SK-N-SH (cell line): ENCODE results near the gene MBOAT2. TPM values are rescaled to one million over a fixed set of nuclear protein-coding genes. Genes with fewer than 3 reads are reported as not detected.

Experiments
- CTCF ChIA-PET: fragments of 300-600, 350-600 bp; formaldehyde crosslinking; extraction: SDS; loops from one replicate; lab custom pipeline; 2021; lab: Yijun Ruan, JAX
- POLR2A ChIA-PET: fragments of 350-600 bp; sonication (Branson Sonifier 250); formaldehyde crosslinking; extraction: SDS; loops from one replicate; lab custom pipeline; 2020; ENCODE audit warnings: antibody characterized with exemption, inconsistent platforms; lab: Yijun Ruan, JAX
- DNase-seq: peaks from one replicate; pipeline ENCODE4 v3.0.0; 2012
- H2AFZ ChIP-seq: fragments of 200-600 bp; sonication (generic); 2 replicates; pipeline ENCODE4 v1.8.1; 2016; ENCODE audit warnings: antibody characterized with exemption, mild to moderate bottlenecking, low read depth
- H3F3A ChIP-seq: fragments of 200-600 bp; sonication (generic); replicated peaks from 2 replicates; pipeline ENCODE3; 2016; ENCODE audit warnings: antibody characterized with exemption, mild to moderate bottlenecking; ENCODE audit not compliant: insufficient read depth
- H3K27ac ChIP-seq, 2 experiments: fragments of 200-500 bp in 1 of 2; fragments of 200-600 bp in 1 of 2; sonication (Bioruptor generic) in 1 of 2; sonication (generic), shearing (Covaris generic) in 1 of 2; 2 replicates each; pipeline versions ENCODE4 v1.5.1 to v1.6.1; 2014 to 2016; ENCODE audit warnings: low read depth in 2 of 2, inconsistent platforms in 1 of 2, low read length in 1 of 2, mild to moderate bottlenecking in 1 of 2, mixed read lengths in 1 of 2
- H3K27me3 ChIP-seq: fragments of 200-600 bp; sonication (generic), shearing (Covaris generic); 2 replicates; pipeline ENCODE4 v1.6.1; 2016; ENCODE audit warnings: mixed run types; ENCODE audit not compliant: insufficient read depth
- H3K36me3 ChIP-seq, 2 experiments: fragments of 200-500 bp in 1 of 2; fragments of 200-600 bp in 1 of 2; sonication (Bioruptor generic) in 1 of 2; sonication (generic) in 1 of 2; replicated peaks in 1 of 2; 2 replicates each; pipeline versions ENCODE3 to v1.5.1; 2014 to 2016; ENCODE audit warnings: low read length in 1 of 2, mild to moderate bottlenecking in 1 of 2; ENCODE audit not compliant: insufficient read depth in 2 of 2, control insufficient read depth in 1 of 2
- H3K4me1 ChIP-seq, 2 experiments: fragments of 200-500 bp in 1 of 2; fragments of 200-600 bp in 1 of 2; sonication (Bioruptor generic) in 1 of 2; sonication (generic), shearing (Covaris generic) in 1 of 2; 2 replicates each; pipeline versions ENCODE4 v1.5.1 to v1.6.1; 2014 to 2016; ENCODE audit warnings: low read depth in 1 of 2, low read length in 1 of 2, mixed run types in 1 of 2; ENCODE audit not compliant: insufficient read depth in 2 of 2, control insufficient read depth in 1 of 2
- H3K4me2 ChIP-seq: fragments of 200-600 bp; sonication (generic), shearing (Covaris generic); 2 replicates; pipeline ENCODE4 v1.6.1; 2017; ENCODE audit warnings: mixed run types
- H3K4me3 ChIP-seq, 2 experiments: fragments of 200-500 bp in 1 of 2; fragments of 200-600 bp in 1 of 2; sonication (Bioruptor generic) in 1 of 2; sonication (generic), shearing (Covaris generic) in 1 of 2; 2 replicates each; pipeline versions ENCODE4 v1.5.1 to v1.8.1; 2014 to 2016; ENCODE audit warnings: low read depth in 2 of 2, inconsistent platforms in 1 of 2, low read length in 1 of 2, mild to moderate bottlenecking in 1 of 2, mixed read lengths in 1 of 2, moderate library complexity in 1 of 2
- H3K79me2 ChIP-seq: fragments of 200-600 bp; sonication (generic); 2 replicates; pipeline ENCODE4 v1.8.1; 2017; ENCODE audit warnings: mild to moderate bottlenecking; ENCODE audit not compliant: insufficient read depth
- H3K9ac ChIP-seq: fragments of 200-600 bp; sonication (generic); 2 replicates; pipeline ENCODE4 v1.6.1; 2017; ENCODE audit warnings: mixed run types
- H3K9me2 ChIP-seq: fragments of 200-600 bp; sonication (generic); 2 replicates; pipeline ENCODE4 v1.6.1; 2017; ENCODE audit warnings: mixed run types
- H3K9me3 ChIP-seq: fragments of 200-600 bp; sonication (generic); 2 replicates; pipeline ENCODE4 v1.6.1; 2017; ENCODE audit warnings: mixed run types, mild to moderate bottlenecking, moderate library complexity
- H4K20me1 ChIP-seq: fragments of 200-600 bp; sonication (generic); 2 replicates; pipeline ENCODE4 v1.6.1; 2017; ENCODE audit warnings: mild to moderate bottlenecking, mixed run types; ENCODE audit not compliant: insufficient read depth
- CHD2 ChIP-seq: fragments of 150-350 bp; IDR thresholded peaks from 2 replicates; pipeline ENCODE4 v1.6.1; 2018; ENCODE audit warnings: low read length; ENCODE audit not compliant: partially characterized antibody
- FOSL2 ChIP-seq: IDR thresholded peaks from 2 replicates; pipeline ENCODE4 v1.4.0; 2012; ENCODE audit warnings: low read depth, mild to moderate bottlenecking, moderate library complexity, borderline replicate concordance
- FOXJ3 ChIP-seq: sonication (generic); formaldehyde crosslinking; IDR thresholded peaks from 2 replicates; pipeline ENCODE4 v1.5.1; 2020; ENCODE audit warnings: mild to moderate bottlenecking, missing genetic modification reagents
- FOXM1 ChIP-seq: IDR thresholded peaks from 2 replicates; pipeline ENCODE4 v1.4.0; 2012; ENCODE audit warnings: low read depth, mild to moderate bottlenecking
- GABPA ChIP-seq: IDR thresholded peaks from 2 replicates; pipeline ENCODE4 v1.4.0; 2012; ENCODE audit warnings: low read depth, mild to moderate bottlenecking
- MAX ChIP-seq: IDR thresholded peaks from 2 replicates; pipeline ENCODE4 v1.4.0; 2012; ENCODE audit warnings: low read depth
- MEF2A ChIP-seq: IDR thresholded peaks from 2 replicates; pipeline ENCODE4 v1.4.0; 2012; ENCODE audit warnings: low read depth, borderline replicate concordance
- MXI1 ChIP-seq: IDR thresholded peaks from 2 replicates; pipeline ENCODE4 v1.6.1; 2012; ENCODE audit warnings: mild to moderate bottlenecking, low read depth, low read length, improper control_type of control experiment
- NRF1 ChIP-seq: IDR thresholded peaks from 2 replicates; pipeline ENCODE4 v1.6.1; 2012; ENCODE audit warnings: low read depth, mild to moderate bottlenecking, low read length
- PBX3 ChIP-seq: IDR thresholded peaks from 2 replicates; pipeline ENCODE4; 2012
- POLR2AphosphoS5 ChIP-seq: IDR thresholded peaks from 2 replicates; pipeline ENCODE4 v1.6.1; 2012; ENCODE audit warnings: low read depth, low read length
- RFX5 ChIP-seq: IDR thresholded peaks from 2 replicates; pipeline ENCODE4 v1.6.1; 2012; ENCODE audit warnings: mild to moderate bottlenecking, improper control_type of control experiment, low read length
- TEAD4 ChIP-seq: IDR thresholded peaks from 2 replicates; pipeline ENCODE4 v1.4.0; 2012; ENCODE audit warnings: mild to moderate bottlenecking, borderline replicate concordance; ENCODE audit not compliant: insufficient read depth
- YY1 ChIP-seq: IDR thresholded peaks from 2 replicates; pipeline ENCODE4 v1.4.0; 2012; ENCODE audit warnings: low read depth, mild to moderate bottlenecking
- ZBTB33 ChIP-seq: IDR thresholded peaks from 2 replicates; pipeline ENCODE4 v1.4.0; 2012; ENCODE audit warnings: low read depth, borderline replicate concordance
- WGBS: methylation state at CpG from one replicate; pipeline ENCODE4 v1.1.6; 2017; ENCODE audit warnings: low lambda C conversion rate; 5-methylcytosine and 5-hydroxymethylcytosine counted together
- polyA plus RNA-seq, 3 experiments: library from polyadenylated mRNA; depleted of rRNA; stranded (reverse); fragments of >200 nt; gene quantifications; 2 replicates each; pipeline ENCODE4 v1.2.3, GENCODE V29; 2012
- TF ChIP-seq, protein P1 (sequence below): fragments of 150-350 bp; IDR thresholded peaks from 2 replicates; pipeline ENCODE4 v1.6.1; 2017; ENCODE audit warnings: antibody characterized with exemption, low read length, low read depth, borderline replicate concordance

MBOAT2 gene
- polyA plus RNA-seq, 1 of the 3 experiments (the other 2 are of a cell fraction) = 33.9 TPM

DNA sequence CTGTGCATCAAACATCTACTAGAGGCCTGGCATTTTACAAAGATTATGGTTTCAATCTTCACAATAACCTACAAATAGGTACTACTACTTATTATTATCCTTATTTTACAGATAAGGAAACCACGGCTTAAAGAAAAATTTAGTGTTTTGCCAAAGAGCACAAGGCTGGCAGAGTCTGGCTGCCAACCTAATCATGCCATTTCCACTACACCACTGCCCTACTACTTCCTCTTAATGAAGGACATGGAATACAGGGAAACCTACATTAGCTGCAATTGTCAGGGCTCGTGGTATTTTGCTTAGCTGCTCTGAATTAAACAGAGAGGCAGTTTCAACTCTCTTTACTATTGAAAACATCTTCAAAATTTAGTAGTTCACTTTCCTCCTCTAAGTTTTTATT, 5.9 kb downstream of the MBOAT2 start:
- TF ChIP-seq TEAD4 = no peak
- no peak for TF ChIP-seq POLR2AphosphoS5
- TF ChIP-seq FOXJ3 (CRISPR knock-in tag) = no peak
- TF ChIP-seq NRF1 = no peak
- no peak for TF ChIP-seq MAX
- TF ChIP-seq, protein P1, sequence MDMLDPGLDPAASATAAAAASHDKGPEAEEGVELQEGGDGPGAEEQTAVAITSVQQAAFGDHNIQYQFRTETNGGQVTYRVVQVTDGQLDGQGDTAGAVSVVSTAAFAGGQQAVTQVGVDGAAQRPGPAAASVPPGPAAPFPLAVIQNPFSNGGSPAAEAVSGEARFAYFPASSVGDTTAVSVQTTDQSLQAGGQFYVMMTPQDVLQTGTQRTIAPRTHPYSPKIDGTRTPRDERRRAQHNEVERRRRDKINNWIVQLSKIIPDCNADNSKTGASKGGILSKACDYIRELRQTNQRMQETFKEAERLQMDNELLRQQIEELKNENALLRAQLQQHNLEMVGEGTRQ = no peak
- no peak for TF ChIP-seq ZBTB33
- no peak for TF ChIP-seq FOSL2
- TF ChIP-seq FOXM1 = no peak
- no peak for TF ChIP-seq RFX5
- no peak for TF ChIP-seq GABPA
- TF ChIP-seq YY1 = no peak
- TF ChIP-seq CHD2 = no peak
- no peak for TF ChIP-seq PBX3
- no peak for TF ChIP-seq MXI1
- TF ChIP-seq MEF2A = no peak
- no peaks in the 10 kb centered on the region for H3K9me3 ChIP-seq
- peaks cover 67% of the 10 kb centered on the region for H4K20me1 ChIP-seq
- DNase-seq = no peak
- H3K4me1 ChIP-seq = peaks cover 21 to 46% of the 10 kb centered on the region in 2 experiments; a peak in 3 of 4 replicates
- H3K9ac ChIP-seq = no peak overlapping the region
- ChIA-PET POLR2A (no interaction called here), CTCF (interaction anchor here (0.5 kb wide), 1 partner anchor 118 kb away, joined by 3 read pairs; no protein-coding TSS in a partner anchor)
- no peaks in the 10 kb centered on the region for H3F3A ChIP-seq
- H3K4me2 ChIP-seq = no peak overlapping the region
- no peaks in the 10 kb centered on the region for H3K36me3 ChIP-seq
- WGBS = 98% methylated on average over 2 of the region's 2 CpGs
- H3K27me3 ChIP-seq = no peaks in the 10 kb centered on the region
- peaks cover 100% of the 10 kb centered on the region for H3K79me2 ChIP-seq
- H3K27ac ChIP-seq = no peak overlapping the region
- no peak overlapping the region for H3K4me3 ChIP-seq
- H3K9me2 ChIP-seq = no peaks in the 10 kb centered on the region
- H2AFZ ChIP-seq = no peak overlapping the region
